GM19238 (cell line): Measurements from ENCODE around the gene CPLX1.
A peak's percentile ranks its signal among the peaks of the same experiment; 100 is the strongest.
"Not testable (repeated sequence)": the region's sequence is repeated elsewhere in the genome, so short reads cannot be mapped to it uniquely, and the experiment has no call there.

ENCODE experiments used
- DNase-seq: peaks from one replicate; pipeline ENCODE4 v3.0.0; 2011; ENCODE audit warnings: low spot score; ENCODE audit not compliant: insufficient read length

CPLX1 gene

DNA sequence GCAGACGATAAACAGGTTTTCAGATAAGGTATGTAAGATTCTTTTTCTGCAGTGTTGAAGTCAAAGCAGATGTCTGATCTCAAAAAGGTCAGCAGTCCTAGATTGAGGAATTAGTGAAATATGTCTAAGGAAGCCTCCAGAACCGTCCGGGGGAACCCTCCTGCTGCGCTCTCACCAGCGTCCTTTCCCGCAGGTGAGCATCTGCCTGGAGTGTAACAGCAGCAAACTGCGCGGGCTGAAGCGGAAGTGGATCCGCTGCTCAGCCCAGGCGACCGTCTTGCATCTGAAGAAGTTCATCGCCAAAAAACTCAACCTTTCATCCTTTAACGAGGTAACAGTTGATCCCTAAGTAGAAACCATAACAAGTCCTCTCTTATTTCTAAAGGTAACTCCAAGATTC lies 64.8 kb downstream of the CPLX1 start:
- no peak for DNase-seq

DNA sequence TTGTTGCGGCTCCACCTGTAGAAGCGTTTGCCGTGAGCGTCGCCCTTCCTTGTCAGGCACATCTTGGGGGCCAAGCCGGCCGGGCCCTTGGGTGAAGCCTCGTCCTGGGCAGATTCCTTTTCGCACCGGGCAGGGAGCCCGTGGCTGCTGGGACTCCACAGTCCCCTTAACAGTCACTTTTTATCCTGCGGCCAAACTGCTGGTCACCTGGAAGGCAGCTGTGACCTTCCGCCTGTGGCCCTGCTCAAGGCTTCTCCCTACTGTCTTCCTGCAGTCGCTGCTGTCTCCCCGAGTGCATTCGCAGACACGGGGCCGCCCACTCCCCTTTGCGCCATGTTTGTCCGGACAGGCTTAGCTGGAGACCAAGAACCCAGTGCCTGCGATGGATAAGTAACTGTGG lies 65.3 kb downstream of the CPLX1 start:
- no peak for DNase-seq

DNA sequence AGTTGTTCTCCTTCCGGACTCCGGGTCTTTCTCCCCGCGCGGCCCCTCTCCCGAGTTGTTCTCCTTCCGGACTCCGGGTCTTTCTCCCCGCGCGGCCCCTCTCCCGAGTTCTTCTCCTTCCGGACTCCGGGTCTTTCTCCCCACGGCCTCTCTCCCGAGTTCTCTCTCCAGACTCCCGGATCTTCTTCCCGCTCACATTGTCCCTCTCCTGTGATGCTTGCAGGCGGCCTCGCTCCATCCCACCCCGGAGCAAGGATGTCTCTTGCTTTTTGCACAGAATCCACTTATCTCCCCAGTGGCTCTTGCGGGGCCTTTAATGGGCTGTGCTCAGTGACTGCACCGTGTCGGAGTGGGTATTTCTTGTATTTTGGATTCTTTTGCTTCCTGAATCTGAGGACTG lies 66.1 kb downstream of the CPLX1 start:
- DNase-seq: not testable (repeated sequence)

DNA sequence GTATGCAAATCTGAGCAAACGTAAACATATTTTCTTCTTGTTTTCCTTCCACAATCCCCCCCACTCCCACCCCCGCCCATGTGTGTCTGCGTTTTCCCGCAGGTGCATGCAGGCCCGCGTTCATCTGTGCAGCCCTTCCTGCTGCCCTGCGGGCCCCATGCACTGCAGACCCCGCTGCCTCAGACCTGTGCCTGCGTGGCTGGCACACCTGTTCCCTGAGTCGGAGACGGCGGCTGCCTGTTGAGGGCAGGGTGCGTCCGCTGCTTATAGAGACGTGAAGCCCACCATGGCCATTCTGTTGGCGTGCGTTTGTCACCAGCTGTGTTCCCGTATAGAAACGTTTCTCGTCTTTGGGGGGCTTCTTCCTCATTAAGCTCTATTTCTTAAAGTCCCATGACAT lies 68.8 kb downstream of the CPLX1 start:
- DNase-seq: no peak

DNA sequence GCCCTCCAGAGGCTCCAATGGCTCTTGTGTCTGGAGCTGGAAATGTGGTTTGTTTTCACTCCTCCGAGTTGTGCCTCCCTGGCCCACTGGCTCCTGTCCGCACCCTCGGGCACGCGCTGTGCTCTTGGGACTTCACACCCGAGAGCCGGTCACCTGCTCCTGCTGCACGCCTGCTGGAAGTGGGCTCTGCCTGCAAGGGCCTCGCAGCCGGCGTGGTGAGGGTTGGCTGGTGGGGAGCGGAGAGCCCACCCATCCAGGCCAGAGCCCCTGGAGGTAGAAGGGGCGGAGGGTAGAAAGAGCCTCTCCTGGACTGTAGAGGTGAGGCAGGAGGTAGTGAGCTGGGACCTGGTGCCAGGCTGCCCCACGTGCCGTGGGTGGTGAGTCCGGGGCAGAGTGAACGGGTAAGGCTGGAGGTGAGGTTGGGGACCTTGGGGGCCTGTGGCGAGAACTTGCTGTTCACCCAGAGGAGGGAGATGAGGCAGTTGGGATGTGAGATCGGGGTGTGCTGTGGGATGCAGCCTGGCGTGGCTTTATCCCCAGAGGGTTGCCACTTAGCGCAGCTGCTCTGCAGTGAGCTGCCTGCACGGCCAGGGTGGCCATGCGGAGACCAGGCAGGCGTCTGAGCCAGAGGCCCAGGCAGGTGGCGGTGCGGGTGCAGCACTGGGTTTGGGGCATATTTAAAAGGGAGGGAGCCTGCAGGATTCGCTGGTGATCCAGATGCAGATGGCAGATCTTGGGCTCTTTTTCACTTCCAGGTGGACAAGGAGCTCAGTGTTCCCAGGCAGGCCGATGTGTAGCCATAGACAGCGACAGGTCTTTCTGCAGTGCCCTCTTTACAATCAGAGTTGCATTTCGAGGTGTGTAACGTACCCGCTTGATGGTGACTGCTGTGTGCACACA lies 71.5 kb downstream of the CPLX1 start:
- no peak for DNase-seq

DNA sequence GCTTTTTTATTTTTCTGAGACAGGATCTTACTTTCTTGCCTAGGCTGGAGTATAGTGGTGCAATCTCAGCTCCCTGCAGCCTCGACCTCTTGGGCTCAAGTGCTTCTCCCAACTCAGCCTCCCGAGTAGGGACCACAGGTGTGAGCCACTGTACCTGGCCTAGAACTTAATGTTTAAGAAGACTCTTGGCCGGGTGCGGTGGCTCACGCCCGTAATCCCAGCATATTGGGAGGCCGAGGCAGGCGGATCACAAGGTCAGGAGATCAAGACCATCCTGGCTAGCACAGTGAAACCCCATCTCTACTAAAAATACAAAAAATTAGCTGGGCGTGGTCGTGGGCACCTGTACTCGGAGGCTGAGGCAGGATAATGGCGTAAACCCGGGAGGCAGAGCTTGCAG lies 72.7 kb downstream of the CPLX1 start:
- not testable (repeated sequence) for DNase-seq

DNA sequence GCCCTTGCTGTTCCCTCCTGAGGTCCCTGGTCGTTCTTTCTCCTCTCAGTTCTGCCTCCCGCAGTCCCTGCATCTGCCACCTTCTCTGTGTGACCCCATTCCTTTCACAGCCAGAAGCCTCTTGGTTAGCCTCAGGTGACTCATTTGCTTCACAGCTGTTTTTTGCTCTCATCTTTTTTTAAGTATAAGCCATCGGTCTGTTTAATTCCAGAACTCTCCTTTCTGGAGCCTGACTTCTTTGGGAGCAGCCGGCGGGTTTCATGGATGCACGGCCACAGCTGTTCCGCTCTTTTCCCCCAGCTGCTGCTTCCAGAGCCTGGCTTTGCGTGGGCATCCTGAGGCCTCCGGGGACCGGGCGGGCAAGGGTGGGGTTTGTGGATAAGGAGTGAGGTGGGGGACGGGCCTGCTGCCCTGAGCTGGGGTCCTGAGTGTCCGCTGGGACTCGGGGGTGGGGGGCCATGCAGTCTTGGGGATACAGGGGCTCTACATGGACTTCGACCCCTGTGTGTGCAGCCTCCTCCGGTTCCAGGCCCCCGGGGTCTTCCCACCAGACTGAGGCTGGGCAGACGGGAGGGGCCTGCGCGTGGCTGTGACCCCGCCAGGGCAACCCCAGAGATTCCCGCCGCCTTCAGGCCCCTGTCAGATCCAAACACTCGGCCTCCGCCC lies 73.6 kb downstream of the CPLX1 start:
- DNase-seq: no peak

DNA sequence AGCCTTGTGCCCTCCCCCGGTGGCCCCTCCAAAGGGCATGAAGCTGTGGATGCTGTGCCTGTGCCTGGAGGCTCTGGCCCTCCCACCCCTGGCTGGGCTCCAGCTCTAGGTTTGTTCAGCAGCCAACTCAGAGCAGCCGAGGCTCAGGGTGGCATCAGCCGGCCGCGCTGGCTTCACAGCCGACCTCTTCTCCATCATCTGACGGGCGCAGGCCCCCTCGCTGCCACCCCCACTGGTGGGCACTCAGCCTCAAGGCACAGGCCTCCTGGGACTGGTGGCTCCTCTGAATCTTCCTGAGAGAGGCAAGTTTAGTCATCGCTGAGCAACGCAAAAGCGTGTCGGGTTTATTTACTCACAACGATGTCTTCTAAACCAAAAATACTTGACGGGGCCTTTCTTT lies 74.3 kb downstream of the CPLX1 start:
- DNase-seq: no peak

DNA sequence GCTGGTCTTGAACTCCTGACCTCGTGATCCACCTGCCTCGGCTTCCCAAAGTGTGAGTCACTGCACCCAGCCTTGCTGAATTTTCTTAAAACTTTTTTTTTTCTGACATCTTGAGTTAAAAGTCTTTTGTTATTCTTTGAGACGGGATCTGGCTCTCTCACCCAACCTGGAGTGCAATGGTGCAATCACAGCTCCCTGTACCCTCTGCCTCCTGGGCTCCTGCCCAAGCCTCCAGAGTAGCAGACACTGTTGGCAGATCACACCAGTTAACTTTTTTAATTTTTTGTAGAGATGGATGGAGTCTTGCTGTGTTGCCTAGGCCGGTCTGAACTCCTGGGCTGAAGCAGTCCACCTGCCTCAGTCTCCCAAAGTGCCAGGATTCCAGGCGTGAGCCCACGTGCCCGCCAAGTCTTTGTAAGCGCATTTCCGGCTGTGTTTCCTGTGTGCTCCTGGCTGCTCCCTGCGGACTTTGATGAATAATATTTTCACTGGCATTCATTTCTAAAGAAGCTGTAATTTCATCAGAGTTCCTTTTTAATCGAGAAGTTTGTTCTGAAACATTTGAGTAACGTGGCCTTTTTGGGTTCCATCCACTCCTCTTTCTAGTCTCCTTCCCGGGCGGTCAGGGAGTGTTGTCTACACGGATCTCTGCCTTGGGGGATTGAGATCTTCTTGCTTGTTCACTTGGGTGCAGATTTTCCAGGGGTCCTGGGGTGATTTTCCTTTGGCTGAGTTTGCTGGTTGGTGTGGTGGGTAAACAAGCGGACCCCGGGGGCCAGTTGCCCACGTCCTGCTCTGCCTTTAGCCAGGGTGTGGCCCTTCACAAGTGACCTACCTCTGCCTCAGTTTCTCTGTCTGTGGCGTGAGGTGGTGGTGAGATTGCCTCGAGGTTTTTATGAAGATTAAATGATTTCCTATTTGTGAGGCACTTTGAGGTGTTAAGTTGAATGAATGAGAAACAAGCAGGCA lies 75.9 kb downstream of the CPLX1 start:
- no peak for DNase-seq

DNA sequence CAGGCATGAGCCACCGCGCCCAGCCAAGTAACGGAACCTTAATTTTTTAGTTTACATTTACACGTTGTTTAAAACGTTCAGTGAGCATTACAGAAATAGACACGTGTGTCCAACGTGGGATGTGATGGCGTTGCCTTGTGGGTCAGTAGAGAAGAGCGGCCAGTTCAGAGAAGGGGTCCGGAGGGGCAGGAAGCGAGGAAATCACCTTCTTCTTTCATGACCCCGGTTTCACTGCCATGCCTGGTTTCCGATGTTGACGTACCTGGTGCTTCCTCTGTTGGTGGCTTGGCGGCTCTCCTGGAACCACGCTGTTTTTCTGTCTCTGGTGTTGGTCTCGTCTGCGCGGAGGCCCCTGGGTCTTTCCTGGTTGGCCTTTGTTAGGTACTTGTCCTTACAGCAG lies 77.5 kb downstream of the CPLX1 start:
- DNase-seq: no peak

DNA sequence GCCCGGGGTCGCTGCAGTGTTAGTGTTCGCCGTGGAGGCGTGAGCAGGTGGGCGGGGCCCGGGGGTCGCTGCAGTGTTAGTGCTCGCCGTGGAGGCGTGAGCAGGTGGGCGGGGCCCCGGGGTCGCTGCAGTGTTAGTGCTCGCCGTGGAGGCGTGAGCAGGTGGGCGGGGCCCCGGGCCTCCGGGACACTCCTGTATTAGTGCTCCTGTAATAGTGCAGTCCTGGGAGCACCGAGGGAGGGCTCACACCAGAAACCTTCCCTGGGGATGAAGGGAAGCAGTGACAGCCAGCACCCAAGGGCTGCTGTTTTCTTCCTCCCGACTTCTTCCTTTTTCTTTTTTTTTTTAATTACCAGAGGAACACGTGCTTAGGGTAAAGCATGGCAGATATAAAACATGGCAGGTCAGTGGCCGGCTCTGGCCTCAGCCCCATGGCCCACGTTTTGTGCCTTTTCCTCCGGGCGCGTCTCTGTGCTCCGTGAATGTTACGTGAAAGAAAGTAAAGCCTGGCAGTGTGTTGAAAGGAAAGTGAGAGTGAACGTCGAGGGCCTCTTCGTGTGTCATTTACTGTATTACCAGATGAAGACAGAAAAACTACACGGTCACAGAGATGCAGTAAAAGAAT lies 78.3 kb downstream of the CPLX1 start:
- DNase-seq: no peak

DNA sequence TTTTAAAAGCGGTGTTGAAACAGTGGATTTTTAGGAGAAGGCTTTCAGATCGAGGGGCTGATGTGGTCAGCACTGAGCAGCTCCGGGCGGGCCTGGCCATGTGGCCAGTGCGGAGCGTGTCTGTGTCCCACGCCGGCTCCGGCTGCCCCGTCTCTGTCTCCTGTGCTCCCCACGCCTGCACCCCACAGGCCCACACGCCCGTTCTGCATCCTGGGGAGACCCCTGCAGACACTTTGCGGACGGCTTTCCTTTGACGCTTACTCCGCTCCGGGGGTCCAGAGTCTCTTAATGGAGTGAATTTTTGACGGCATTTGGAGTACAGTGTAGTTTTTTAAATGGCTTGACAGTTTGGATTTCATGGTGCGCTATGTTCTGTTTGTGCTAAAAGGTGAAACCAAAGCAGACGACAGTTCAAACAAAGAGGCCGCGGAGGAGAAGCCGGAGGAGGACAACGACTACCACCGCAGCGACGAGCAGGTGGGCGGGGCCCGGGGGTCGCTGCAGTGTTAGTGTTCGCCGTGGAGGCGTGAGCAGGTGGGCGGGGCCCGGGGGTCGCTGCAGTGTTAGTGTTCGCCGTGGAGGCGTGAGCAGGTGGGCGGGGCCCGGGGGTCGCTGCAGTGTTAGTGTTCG lies 81.6 kb downstream of the CPLX1 start:
- no peak for DNase-seq

DNA sequence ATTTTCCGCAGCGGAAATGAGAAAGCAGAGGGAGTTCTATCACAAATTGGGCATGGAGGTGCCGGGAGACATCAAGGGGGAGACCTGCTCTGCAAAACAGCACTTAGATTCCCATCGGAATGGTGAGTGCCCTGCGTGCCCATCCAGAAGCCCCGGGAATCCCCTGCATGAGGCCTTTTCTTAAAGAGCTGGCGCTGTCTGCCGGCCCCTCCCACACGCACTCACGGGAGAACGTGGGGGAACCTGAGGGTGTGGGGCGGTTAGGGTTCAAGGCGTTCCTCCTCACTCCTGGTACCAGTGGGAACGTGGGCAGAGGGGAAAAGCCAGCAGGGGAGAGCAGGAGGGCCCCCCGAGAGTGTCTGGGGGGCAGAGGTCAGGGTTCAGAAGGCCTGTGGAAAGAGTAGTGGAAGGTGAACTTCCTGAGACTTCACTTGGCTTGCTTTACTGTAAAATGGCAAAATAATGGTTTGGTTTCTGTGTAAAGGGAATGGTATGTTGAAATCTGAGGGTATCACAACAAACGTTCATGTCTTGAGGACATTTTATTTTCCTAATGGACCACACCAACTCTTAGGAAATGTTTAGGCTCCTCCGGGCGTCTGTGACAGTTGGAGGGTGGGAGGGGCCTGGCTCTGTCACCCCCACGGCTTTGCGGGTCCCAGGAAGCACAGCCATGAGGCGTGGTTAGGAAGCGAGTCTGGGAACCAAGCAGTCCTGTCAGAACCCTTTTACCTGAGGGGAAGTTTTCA lies 82.3 kb downstream of the CPLX1 start:
- DNase-seq: no peak

DNA sequence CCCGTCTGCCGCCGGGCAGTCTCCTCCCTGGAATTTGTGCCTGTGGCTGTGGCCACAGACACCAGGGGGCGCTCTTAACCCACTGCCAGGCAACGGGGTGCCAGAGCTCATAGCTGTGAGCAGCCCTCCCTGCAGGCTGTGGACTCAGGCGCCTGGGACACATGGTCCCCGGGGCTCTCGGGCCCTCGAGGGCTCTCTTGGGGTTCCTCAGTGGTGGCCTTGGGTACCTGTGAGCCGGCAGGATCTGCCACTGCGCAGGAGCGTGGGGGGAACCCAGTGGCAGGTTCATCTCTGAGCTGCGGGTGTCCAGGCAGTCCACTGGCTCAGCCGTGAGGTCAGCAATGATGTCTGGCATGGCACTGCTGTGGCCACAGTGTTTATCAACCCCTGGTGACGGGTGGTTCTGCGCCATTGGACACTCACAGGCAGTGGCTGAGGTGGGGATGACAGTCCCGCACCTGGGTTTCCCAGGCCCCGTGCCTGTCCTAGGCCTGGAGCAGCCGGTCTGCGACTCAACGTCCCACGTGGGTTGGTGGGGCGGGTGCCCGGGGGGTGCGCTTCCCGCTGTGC lies 83.1 kb downstream of the CPLX1 start:
- peak; percentile 90 for DNase-seq

DNA sequence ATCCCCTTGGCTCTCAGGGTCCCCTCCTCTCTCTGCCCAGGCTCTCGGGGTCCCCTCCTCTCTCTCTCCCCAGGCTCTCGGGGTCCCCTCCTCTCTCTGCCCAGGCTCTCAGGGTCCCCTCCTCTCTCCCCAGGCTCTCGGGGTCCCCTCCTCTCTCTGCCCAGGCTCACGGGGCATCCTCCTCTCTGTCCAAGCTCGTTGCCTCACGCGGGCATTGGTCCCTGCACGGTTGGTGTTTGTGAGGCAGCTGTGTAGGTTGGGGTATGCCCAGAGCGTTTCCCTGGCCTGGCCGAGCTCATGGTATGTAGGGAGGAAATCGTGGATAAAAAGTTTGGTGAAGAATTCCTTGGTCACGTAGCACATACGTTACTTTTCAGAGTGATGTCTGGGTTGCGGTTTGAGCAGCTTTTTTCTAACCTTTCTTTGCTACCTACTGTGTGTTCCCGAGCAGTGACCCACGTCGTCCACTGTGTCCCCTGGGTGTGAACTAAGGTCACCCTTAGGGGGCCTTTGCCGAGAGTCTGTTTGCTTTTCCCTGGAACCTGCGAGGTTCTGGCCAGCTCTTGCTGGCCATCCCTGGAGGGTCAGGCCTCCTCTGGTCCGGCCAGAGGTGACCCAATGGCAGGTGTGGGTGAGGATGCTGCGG lies 83.7 kb downstream of the CPLX1 start:
- no peak for DNase-seq

DNA sequence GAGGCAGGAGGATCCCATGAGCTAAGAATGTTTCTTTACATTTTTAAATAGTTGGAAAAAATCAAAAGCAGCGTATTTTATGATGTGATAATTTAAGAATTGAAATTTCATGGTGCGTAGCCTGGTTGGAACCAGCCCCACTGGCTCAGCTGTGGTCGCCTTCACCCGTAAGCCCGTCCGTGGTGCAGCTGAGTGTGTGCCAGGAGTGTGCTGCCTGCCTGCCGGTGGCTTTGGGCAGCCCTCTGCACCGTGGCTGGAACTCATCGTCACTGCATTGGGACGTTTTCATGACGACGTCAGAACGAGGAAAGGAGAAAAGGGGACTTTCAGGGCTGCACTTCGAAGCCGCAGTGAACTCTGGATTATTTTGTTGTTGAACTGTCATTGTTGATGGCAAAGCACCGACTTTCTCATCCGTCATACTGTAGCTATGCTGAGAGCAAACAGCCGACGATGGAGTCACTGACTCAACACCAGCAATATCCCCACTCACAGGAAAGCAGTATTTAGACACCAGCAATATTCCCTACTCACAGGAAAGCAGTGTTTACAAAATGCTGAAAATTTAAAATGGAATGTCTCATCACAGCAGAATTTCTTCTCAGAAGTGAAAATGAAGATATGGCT lies 85.2 kb downstream of the CPLX1 start:
- no peak for DNase-seq

DNA sequence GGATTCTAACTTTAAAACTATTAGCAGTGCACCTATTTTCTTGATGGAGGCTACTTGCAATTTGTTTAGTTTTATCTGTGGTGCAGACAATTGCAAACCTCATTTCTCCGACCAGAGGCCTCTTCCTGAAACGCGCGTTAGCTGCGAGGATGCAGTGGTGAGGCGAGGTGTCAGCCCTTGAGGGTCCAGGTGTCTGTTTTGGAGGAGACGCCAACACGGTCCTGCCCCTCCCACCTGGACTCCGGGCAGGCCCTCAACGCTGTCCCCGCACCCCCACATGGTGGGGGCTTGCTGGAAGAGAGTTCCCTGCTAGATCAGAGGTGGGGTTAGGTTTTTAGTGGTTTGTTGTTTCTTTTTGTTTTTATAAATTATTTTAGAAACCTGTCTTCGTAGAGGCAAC lies 85.9 kb downstream of the CPLX1 start:
- DNase-seq: no peak

DNA sequence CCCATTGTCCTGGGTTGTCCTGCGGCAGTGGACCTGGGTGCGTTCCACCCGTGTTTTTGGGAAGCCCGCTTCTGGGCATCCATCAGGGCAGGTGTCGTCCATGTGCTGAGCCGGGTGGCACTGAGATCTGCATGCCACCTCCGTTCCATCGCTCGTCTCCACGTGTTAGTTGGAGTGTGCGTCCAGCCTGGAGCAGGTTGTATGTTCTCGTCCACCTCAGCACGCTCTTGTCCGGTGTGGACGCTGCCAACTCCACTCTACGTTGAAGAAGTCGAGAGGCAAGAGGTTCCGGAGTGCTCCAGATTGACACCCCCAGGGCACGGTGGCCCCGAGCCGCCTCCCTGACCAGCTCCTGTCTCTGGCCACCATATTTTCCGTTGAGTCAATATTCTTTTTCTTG lies 86.4 kb downstream of the CPLX1 start:
- DNase-seq: no peak

DNA sequence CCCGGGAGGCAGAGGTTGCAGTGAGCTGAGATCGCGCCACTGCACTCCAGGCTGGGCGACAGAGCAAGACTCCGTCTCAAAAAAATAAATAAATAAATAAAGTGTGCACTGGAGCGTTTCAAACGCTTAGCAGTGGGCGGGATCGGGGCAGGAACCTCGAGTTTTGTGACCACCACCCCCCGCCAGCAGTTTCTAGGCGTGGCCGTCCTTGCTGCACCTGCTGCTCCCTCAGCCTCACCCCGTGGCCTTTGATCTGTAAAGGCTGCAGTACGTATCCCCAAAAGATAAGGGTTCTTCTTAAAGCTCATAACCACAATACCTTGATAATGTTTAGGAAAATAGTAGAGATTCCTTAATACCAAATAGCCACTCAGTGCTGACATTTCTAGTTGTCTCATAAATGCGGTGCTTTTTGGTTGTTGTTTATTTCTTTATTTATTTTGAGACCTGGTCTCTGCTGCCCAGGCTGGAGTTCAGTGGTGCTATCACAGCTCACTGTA lies 87.1 kb downstream of the CPLX1 start:
- DNase-seq: no peak
